K562 (cell line): Measurements from ENCODE around the gene PPP2R1B. TPM values are rescaled to one million over a fixed set of nuclear protein-coding genes. Genes with fewer than 3 reads are reported as not detected.

Experiments
- ATAC-seq: fragments of 200-7000 bp; cut with Tn5 transposase; 3 replicates; pipeline ENCODE4 v1.9.1; 2020; ENCODE audit warnings: moderate library complexity
- BruUV-seq: library from RNA; stranded (reverse); fragments of 400-500 nt; replicated peaks from 2 replicates; lab custom pipeline; 2021; lab: Mats Ljungman, UMichigan
- CTCF ChIA-PET: fragments of 300-600 bp; formaldehyde crosslinking; extraction: SDS; loops from one replicate; lab custom pipeline; 2021; ENCODE audit warnings: low intra/inter-chr PET ratio; lab: Yijun Ruan, JAX
- POLR2A ChIA-PET: fragments of 300-600, 350-650 bp; sonication (Branson Sonifier 250); formaldehyde crosslinking; extraction: SDS; loops from one replicate; lab custom pipeline; 2021; ENCODE audit warnings: antibody characterized with exemption, inconsistent platforms; lab: Yijun Ruan, JAX
- DNase-seq, 4 experiments: peaks; one replicate each; pipeline versions ENCODE4 v3.0.0 to v3.0.0-alpha.2; 2011 to 2018; ENCODE audit warnings: low spot score in 3 of 4, mixed read lengths in 3 of 4; ENCODE audit errors: extremely low read depth in 1 of 4
- FAIRE-seq: peaks from 2 replicates; lab custom pipeline; 2011; peaks lifted over from hg19 to GRCh38; lab: Jason Lieb, UNC
- H2AFZ ChIP-seq: 2 replicates; pipeline ENCODE4 v1.6.0; 2011; ENCODE audit warnings: low read depth, low read length, control low read depth, inconsistent platforms
- H3K27ac ChIP-seq: fragments of 200-600 bp; 3 replicates; pipeline ENCODE4 v1.8.0; 2011; ENCODE audit warnings: low read depth, mild to moderate bottlenecking, control low read depth, inconsistent platforms, low read length, moderate library complexity, mixed read lengths; ENCODE audit errors: extremely low read depth
- H3K27me3 ChIP-seq, 2 experiments: fragments of 300-600 bp in 1 of 2; 2 replicates in 1 of 2; 3 replicates in 1 of 2; pipeline versions ENCODE4 v1.6.0 to v1.8.0; 2011; ENCODE audit warnings: inconsistent platforms in 2 of 2, low read length in 2 of 2, mild to moderate bottlenecking in 1 of 2, mixed read lengths in 1 of 2, moderate library complexity in 1 of 2; ENCODE audit not compliant: control insufficient read depth in 2 of 2, insufficient read depth in 2 of 2
- H3K36me3 ChIP-seq: fragments of 300-600 bp; 3 replicates; pipeline ENCODE4 v1.8.0; 2011; ENCODE audit warnings: mild to moderate bottlenecking, low read length, inconsistent platforms; ENCODE audit not compliant: control insufficient read depth, insufficient read depth
- H3K4me1 ChIP-seq, 2 experiments: fragments of 200-600 bp in 1 of 2; replicated peaks in 1 of 2; 2 replicates in 1 of 2; 3 replicates in 1 of 2; pipeline versions ENCODE4 v1.5.1 to v1.8.0; 2011; ENCODE audit warnings: inconsistent platforms in 2 of 2, low read length in 2 of 2, mild to moderate bottlenecking in 1 of 2, mixed read lengths in 1 of 2, moderate library complexity in 1 of 2; ENCODE audit not compliant: control insufficient read depth in 2 of 2, insufficient read depth in 2 of 2
- H3K4me2 ChIP-seq: 2 replicates; pipeline ENCODE4 v1.6.1; 2011; ENCODE audit warnings: low read length, control low read depth, inconsistent platforms, mixed read lengths; ENCODE audit not compliant: insufficient read depth
- H3K4me3 ChIP-seq: fragments of 200-600 bp; sonication (generic), shearing (Covaris generic); 2 replicates; pipeline ENCODE4 v1.5.1; 2016; ENCODE audit warnings: control low read depth, inconsistent platforms
- H3K79me2 ChIP-seq: fragments of 200-600 bp; 3 replicates; pipeline ENCODE4 v1.8.0; 2011; ENCODE audit warnings: low read length, inconsistent platforms; ENCODE audit not compliant: control insufficient read depth, insufficient read depth
- H3K9ac ChIP-seq, 2 experiments: 2 replicates each; pipeline versions ENCODE4 v1.6.0 to v1.6.1; 2011; ENCODE audit warnings: low read depth in 2 of 2, low read length in 2 of 2, control low read depth in 1 of 2, inconsistent platforms in 1 of 2, mild to moderate bottlenecking in 1 of 2, mixed read lengths in 1 of 2; ENCODE audit not compliant: insufficient read depth in 1 of 2
- H3K9me1 ChIP-seq: one replicate; pipeline ENCODE4 v1.6.0; 2011; ENCODE audit warnings: inconsistent platforms, mild to moderate bottlenecking, low read length, moderate library complexity; ENCODE audit not compliant: control insufficient read depth, insufficient read depth
- H3K9me3 ChIP-seq: replicated peaks from 2 replicates; pipeline ENCODE4 v1.5.1; 2011; ENCODE audit warnings: low read depth, low read length, inconsistent platforms; ENCODE audit not compliant: control insufficient read depth, insufficient read depth
- H4K20me1 ChIP-seq: replicated peaks from 2 replicates; pipeline ENCODE4 v1.6.1; 2011; ENCODE audit warnings: low read length, inconsistent platforms, mixed read lengths; ENCODE audit not compliant: control insufficient read depth, insufficient read depth
- ARID4B ChIP-seq: sonication (generic); formaldehyde crosslinking; IDR thresholded peaks from 2 replicates; pipeline ENCODE4 v1.8.0; 2022; ENCODE audit warnings: mild to moderate bottlenecking, missing genetic modification reagents
- ARNT ChIP-seq, 2 experiments: fragments of 450-650 bp; IDR thresholded peaks; 2 replicates each; pipeline ENCODE4 v1.6.1; 2016; ENCODE audit warnings: mild to moderate bottlenecking in 1 of 2
- ATF7 ChIP-seq: fragments of 450-650 bp; IDR thresholded peaks from 2 replicates; pipeline ENCODE4 v1.7.1; 2014; ENCODE audit warnings: mild to moderate bottlenecking, moderate library complexity
- CHD2 ChIP-seq: IDR thresholded peaks from 2 replicates; pipeline ENCODE4 v1.6.1; 2011; ENCODE audit warnings: low read depth, low read length
- CUX1 ChIP-seq: fragments of 200-800 bp; sonication (Bioruptor generic); IDR thresholded peaks from 2 replicates; pipeline ENCODE4 v1.6.1; 2016; ENCODE audit warnings: missing genetic modification characterization, missing compliant biosample characterization
- HDAC6 ChIP-seq: IDR thresholded peaks from 2 replicates; pipeline ENCODE4 v1.6.1; 2012; ENCODE audit warnings: low read depth, mild to moderate bottlenecking, control low read depth, inconsistent platforms, low read length, moderate library complexity
- JUNB ChIP-seq: fragments of 450-650 bp; formaldehyde crosslinking; conservative IDR thresholded peaks from 2 replicates; pipeline ENCODE4 v1.4.0; 2020; ENCODE audit warnings: mild to moderate bottlenecking
- LEF1 ChIP-seq: fragments of 450-650 bp; IDR thresholded peaks from 2 replicates; pipeline ENCODE4 v1.6.1; 2016; ENCODE audit warnings: mild to moderate bottlenecking
- SMARCB1 ChIP-seq: IDR thresholded peaks from 2 replicates; pipeline ENCODE4 v1.6.1; 2011; ENCODE audit warnings: improper control_type of control experiment, low read depth; ENCODE audit not compliant: insufficient read length
- TFAP4 ChIP-seq: sonication (generic); formaldehyde crosslinking; IDR thresholded peaks from 2 replicates; pipeline ENCODE4 v1.8.0; 2022; ENCODE audit warnings: missing genetic modification reagents, mild to moderate bottlenecking, moderate library complexity, borderline replicate concordance
- ZBTB7A ChIP-seq: IDR thresholded peaks from 2 replicates; pipeline ENCODE4 v1.6.1; 2011; ENCODE audit warnings: low read depth, mild to moderate bottlenecking, low read length, moderate library complexity, borderline replicate concordance; ENCODE audit not compliant: control insufficient read depth
- WGBS: fragments of 100-300 bp; shearing (Covaris generic); methylation state at CpG from one replicate; pipeline ENCODE4 v1.1.6; 2016; ENCODE audit warnings: low coverage, mixed read lengths; ENCODE audit not compliant: insufficient coverage; ENCODE audit errors: missing lambda C conversion rate; 5-methylcytosine and 5-hydroxymethylcytosine counted together
- in situ Hi-C: fragments of 300-500 bp; cut with MboI; formaldehyde crosslinking; loops from 4 replicates; pipeline ENCODE4 v1.15.0; 2018; ENCODE audit warnings: inconsistent platforms, mixed read lengths
- intact Hi-C: fragments of 100-400 bp; cut with micrococcal nuclease; formaldehyde crosslinking; loops from 2 replicates; pipeline ENCODE4 v1.14.2; 2022
- polyA plus RNA-seq, 8 experiments: library from polyadenylated mRNA; depleted of rRNA in 4 of 8; stranded (reverse) in 5 of 8; unstranded in 3 of 8; fragments of >200 nt; fragmentation: Nextera tagmentation in 2 of 8; fragmentation: Illumina TruSeq in 1 of 8; extraction: Ambion mirVana in 2 of 8; extraction: Trizol in 1 of 8; gene quantifications; 2 replicates each; pipeline versions ENCODE4 v1.2.1 to v1.2.3, GENCODE V29; 2011 to 2014; ENCODE audit warnings: inconsistent platforms in 1 of 8, missing spikeins in 1 of 8
- total RNA-seq, 7 experiments: library from RNA; depleted of rRNA in 6 of 7; stranded (reverse); fragments of >200 nt in 6 of 7; fragmentation: Illumina TruSeq in 2 of 7; extraction: Trizol in 2 of 7; gene quantifications; 2 replicates each; pipeline versions ENCODE4 v1.2.1 to v1.2.3, GENCODE V29; 2011 to 2021; ENCODE audit warnings: low replicate concordance in 1 of 7

Gene PPP2R1B
- total and polyA plus RNA-seq, 9 of the 15 experiments (the other 6 are each of a cell fraction or from before 2014, with no cell fraction given): 24.6 to 68.5 (median 39.8) TPM

- peaks cover under 1% of the 10 kb centered on the region; the same call in 1 of the 2 replicates for H4K20me1 ChIP-seq
- no peak overlapping the region for H2AFZ ChIP-seq
- H3K4me2 ChIP-seq: no peak overlapping the region
- ChIA-PET POLR2A (interaction anchor here (1.0 to 1.3 kb wide), 5 partner anchors 9 to 116 kb away, joined by 3 to 5 read pairs (median 3); partner anchors contain the start of gene PPP2R1B), CTCF (no interaction called here)
- H3K79me2 ChIP-seq: no peaks in the 10 kb centered on the region
- H3K4me3 ChIP-seq: no peak overlapping the region
- 64% methylated on average over 10 of the region's 10 CpGs for WGBS
- peak overlapping the region in 1 of 2 experiments; percentile 65; a peak in 1 of 4 replicates for H3K9ac ChIP-seq
- no peak for ATAC-seq
- no peak overlapping the region for H3K27ac ChIP-seq
- intact Hi-C loops (no loop called here), in situ Hi-C loops (no loop called here)
- FAIRE-seq: no peak
- peaks cover 7 to 10% of the 10 kb centered on the region in 2 experiments; a peak in 4 of 5 replicates for H3K4me1 ChIP-seq
- no TSS peak for BruUV-seq
- peaks cover 27% of the 10 kb centered on the region; the same call in 2 of the 3 replicates for H3K36me3 ChIP-seq
- H3K9me3 ChIP-seq: no peaks in the 10 kb centered on the region
- H3K9me1 ChIP-seq: no peaks in the 10 kb centered on the region
- no peaks in the 10 kb centered on the region for H3K27me3 ChIP-seq
- no peak for DNase-seq
- TF ChIP-seq HDAC6: no peak
- no peak for TF ChIP-seq ARID4B (CRISPR knock-in tag)
- TF ChIP-seq CHD2: no peak
- TF ChIP-seq LEF1: no peak
- no peak for TF ChIP-seq ARNT (IDR thresholded peaks at IDR 0.05)
- no peak for TF ChIP-seq CUX1
- no peak for TF ChIP-seq TFAP4
- no peak for TF ChIP-seq ZBTB7A
- no peak for TF ChIP-seq ATF7
- no peak for TF ChIP-seq JUNB (CRISPR knock-in tag)
- no peak for TF ChIP-seq SMARCB1
Observed at GRCh38 chr11:111729071-111729830, 36.9 kb downstream of the PPP2R1B start.
